Spleen (tissue), 7 donors: ENCODE results near the gene AP4E1.
"Not testable (repeated sequence)": the region's sequence is repeated elsewhere in the genome, so short reads cannot be mapped to it uniquely, and the experiment has no call there.

ENCODE experiments used
- CTCF ChIP-seq, 11 experiments: fragments of 200-600 bp in 7 of 11; fragments of 450-650 bp in 4 of 11; sonication (generic) in 4 of 11; IDR thresholded peaks in 8 of 11; conservative IDR thresholded peaks in 3 of 11; 1 replicate in 7 of 11; 2 replicates in 4 of 11; pipeline versions ENCODE4 v1.4.0 to v1.8.0; 2016 to 2021; ENCODE audit warnings: antibody characterized with exemption in 11 of 11, inconsistent platforms in 4 of 11, mild to moderate bottlenecking in 1 of 11
- POLR2A ChIP-seq, 3 donors: fragments of 450-650 bp; IDR thresholded peaks; one replicate each; pipeline ENCODE4 v1.5.1; 2017; ENCODE audit warnings: antibody characterized with exemption in 3 of 3, mild to moderate bottlenecking in 1 of 3
- donor health status: DM: no; HTN: no; CAD: no; lungs with moderate emphysema.
- donor health status: DM: no; HTN: no; CAD: no.
- donor health status: DM: no; HTN: no; CAD: no.

- not testable (repeated sequence) for TF ChIP-seq POLR2A (IDR thresholded peaks at IDR 0.05); CTCF (IDR thresholded peaks at IDR 0.05 in 8 of 11, conservative IDR thresholded peaks at IDR 0.05 in 3 of 11)
These were observed 42.3 kb downstream of the AP4E1 start for GRCh38 chr15:50950745-50951144.
